SJCRH30 (cell line): ENCODE measurements around the gene FGFRL1. TPM values are rescaled to one million over a fixed set of nuclear protein-coding genes. Genes with fewer than 3 reads are reported as not detected.
"Not testable (repeated sequence)": the region's sequence is repeated elsewhere in the genome, so short reads cannot be mapped to it uniquely, and the experiment has no call there.

Experiments used
- DNase-seq, 2 experiments: peaks; one replicate each; pipeline ENCODE4 v3.0.0-alpha.2; 2015 to 2020
- H3K27ac ChIP-seq: fragments of 250-450 bp; sonication (Bioruptor Pico); 2 replicates; pipeline ENCODE4 v1.5.1; 2020; ENCODE audit warnings: mild to moderate bottlenecking, moderate library complexity
- H3K27me3 ChIP-seq: fragments of 250-450 bp; sonication (Bioruptor Pico); 2 replicates; pipeline ENCODE4 v1.5.1; 2020; ENCODE audit warnings: mild to moderate bottlenecking, moderate library complexity
- H3K36me3 ChIP-seq: fragments of 250-450 bp; sonication (Bioruptor Pico); 2 replicates; pipeline ENCODE4 v1.5.1; 2020; ENCODE audit warnings: mild to moderate bottlenecking, moderate library complexity
- H3K4me1 ChIP-seq: fragments of 250-450 bp; sonication (Bioruptor Pico); 2 replicates; pipeline ENCODE4 v1.5.1; 2020; ENCODE audit warnings: mild to moderate bottlenecking, moderate library complexity
- H3K4me3 ChIP-seq: fragments of 250-450 bp; sonication (Bioruptor Pico); 2 replicates; pipeline ENCODE4 v1.5.1; 2020; ENCODE audit warnings: mild to moderate bottlenecking, moderate library complexity
- H3K9me3 ChIP-seq: fragments of 250-450 bp; sonication (Bioruptor Pico); replicated peaks from 2 replicates; pipeline ENCODE4 v1.5.1; 2020; ENCODE audit warnings: mild to moderate bottlenecking, moderate library complexity
- total RNA-seq: library from RNA; depleted of rRNA; stranded (reverse); fragments of >200 nt; shearing (Covaris generic); gene quantifications from 2 replicates; pipeline ENCODE4 v1.2.3, GENCODE V29; 2014

The FGFRL1 gene
- total RNA-seq, 1 experiment from 2014 or later: 51.2 TPM

- DNase-seq: no peak
- H3K36me3 ChIP-seq: no peaks in the 10 kb centered on the region
- no peaks in the 10 kb centered on the region for H3K4me1 ChIP-seq
- H3K27ac ChIP-seq: no peak overlapping the region
- H3K4me3 ChIP-seq: no peak overlapping the region
- H3K9me3 ChIP-seq: no peaks in the 10 kb centered on the region
- no peaks in the 10 kb centered on the region for H3K27me3 ChIP-seq
These were observed 40.4 kb upstream of the FGFRL1 start for GRCh38 chr4:970854-971520.

GRCh38 chr4:971666-972500 lies 39.5 kb upstream of the FGFRL1 start:
- H3K27me3 ChIP-seq: no peaks in the 10 kb centered on the region
- H3K9me3 ChIP-seq: no peaks in the 10 kb centered on the region
- H3K36me3 ChIP-seq: no peaks in the 10 kb centered on the region
- peak overlapping the region; percentile 75 for H3K4me3 ChIP-seq
- no peak overlapping the region for H3K27ac ChIP-seq
- DNase-seq: no peak
- H3K4me1 ChIP-seq: no peaks in the 10 kb centered on the region

- H3K9me3 ChIP-seq: no peaks in the 10 kb centered on the region
- H3K36me3 ChIP-seq: no peaks in the 10 kb centered on the region
- no peak overlapping the region for H3K27ac ChIP-seq
- no peaks in the 10 kb centered on the region for H3K4me1 ChIP-seq
- peak overlapping the region; percentile 75 for H3K4me3 ChIP-seq
- no peaks in the 10 kb centered on the region for H3K27me3 ChIP-seq
- peak in 1 of 2 experiments; percentile 45 for DNase-seq
These were observed 38.6 kb upstream of the FGFRL1 start for GRCh38 chr4:972651-973424.

GRCh38 chr4:973431-974397 lies 37.7 kb upstream of the FGFRL1 start, which contains the start of gene DGKQ:
DGKQ (minus strand) TSS chr4:973569; CDS start chr4:973482, 87 bp downstream.
- Histone ChIP-seq H3K9me3 (no peaks in the 10 kb centered on the region), H3K4me3 (peak within 1 kb of the TSS; percentile 75), H3K4me1 (no peaks in the 10 kb centered on the region), H3K27me3 (no peaks in the 10 kb centered on the region), H3K27ac (no peak within 1 kb of the TSS), H3K36me3 (no peaks in the 10 kb centered on the region)
- DNase-seq: peak; percentile 54 to 71

GRCh38 chr4:974668-975067 lies 36.8 kb upstream of the FGFRL1 start:
- Histone ChIP-seq H3K27me3 (no peaks in the 10 kb centered on the region), H3K36me3 (no peaks in the 10 kb centered on the region), H3K4me3 (no peak overlapping the region), H3K9me3 (no peaks in the 10 kb centered on the region), H3K4me1 (no peaks in the 10 kb centered on the region), H3K27ac (no peak overlapping the region)
- no peak for DNase-seq

GRCh38 chr4:976016-976415 lies 35.4 kb upstream of the FGFRL1 start:
- not testable (repeated sequence) for H3K4me1 ChIP-seq, DNase-seq

GRCh38 chr4:978957-979701 lies 32.3 kb upstream of the FGFRL1 start:
- no peaks in the 10 kb centered on the region for H3K4me1 ChIP-seq
- no peaks in the 10 kb centered on the region for H3K36me3 ChIP-seq
- H3K4me3 ChIP-seq: no peak overlapping the region
- no peak for DNase-seq
- H3K27ac ChIP-seq: no peak overlapping the region
- no peaks in the 10 kb centered on the region for H3K9me3 ChIP-seq
- no peaks in the 10 kb centered on the region for H3K27me3 ChIP-seq

More at GRCh38 chr4:976016-976415, 35.4 kb upstream of the FGFRL1 start:
- not testable (repeated sequence) for H3K4me3 ChIP-seq, H3K36me3 ChIP-seq, H3K27me3 ChIP-seq, H3K9me3 ChIP-seq, H3K27ac ChIP-seq

GRCh38 chr4:982291-982690 lies 29.1 kb upstream of the FGFRL1 start:
- no peak overlapping the region for H3K27ac ChIP-seq
- H3K27me3 ChIP-seq: no peaks in the 10 kb centered on the region
- H3K9me3 ChIP-seq: no peaks in the 10 kb centered on the region
- no peak overlapping the region for H3K4me3 ChIP-seq
- no peaks in the 10 kb centered on the region for H3K4me1 ChIP-seq
- no peaks in the 10 kb centered on the region for H3K36me3 ChIP-seq
- DNase-seq: no peak

GRCh38 chr4:982814-983213 lies 28.6 kb upstream of the FGFRL1 start:
- DNase-seq: no peak
- Histone ChIP-seq H3K4me3 (no peak overlapping the region), H3K27ac (no peak overlapping the region), H3K27me3 (no peaks in the 10 kb centered on the region), H3K4me1 (no peaks in the 10 kb centered on the region), H3K36me3 (no peaks in the 10 kb centered on the region), H3K9me3 (no peaks in the 10 kb centered on the region)

GRCh38 chr4:984336-985054 lies 26.9 kb upstream of the FGFRL1 start:
- Histone ChIP-seq H3K4me3 (no peak overlapping the region), H3K36me3 (no peaks in the 10 kb centered on the region)

GRCh38 chr4:985123-985830 lies 26.1 kb upstream of the FGFRL1 start:
- H3K36me3 ChIP-seq: no peaks in the 10 kb centered on the region
- DNase-seq: peak in 1 of 2 experiments; percentile 26
- no peak overlapping the region for H3K4me3 ChIP-seq

More at GRCh38 chr4:984336-985054, 26.9 kb upstream of the FGFRL1 start:
- Histone ChIP-seq H3K4me1 (no peaks in the 10 kb centered on the region), H3K27me3 (no peaks in the 10 kb centered on the region), H3K9me3 (no peaks in the 10 kb centered on the region), H3K27ac (no peak overlapping the region)
- DNase-seq: no peak

GRCh38 chr4:986428-986878 lies 25.0 kb upstream of the FGFRL1 start:
- H3K4me1 ChIP-seq: no peaks in the 10 kb centered on the region

More at GRCh38 chr4:985123-985830, 26.1 kb upstream of the FGFRL1 start:
- no peaks in the 10 kb centered on the region for H3K27me3 ChIP-seq
- no peaks in the 10 kb centered on the region for H3K4me1 ChIP-seq
- no peak overlapping the region for H3K27ac ChIP-seq
- no peaks in the 10 kb centered on the region for H3K9me3 ChIP-seq

More at GRCh38 chr4:986428-986878, 25.0 kb upstream of the FGFRL1 start:
- Histone ChIP-seq H3K4me3 (peak overlapping the region; percentile 60), H3K9me3 (no peaks in the 10 kb centered on the region), H3K36me3 (no peaks in the 10 kb centered on the region), H3K27ac (no peak overlapping the region), H3K27me3 (no peaks in the 10 kb centered on the region)
- no peak for DNase-seq
